DMS114 treated with DMSO at 0.1 percent for 48 hours (cell line): ENCODE data around the gene IDE.
A peak's percentile ranks its signal among the peaks of the same experiment; 100 is the strongest.
"Not testable (repeated sequence)": the region's sequence is repeated elsewhere in the genome, so short reads cannot be mapped to it uniquely, and the experiment has no call there.

Experiments used
- DNase-seq: peaks from one replicate; lab custom pipeline; 2025; ENCODE audit not compliant: unreplicated experiment; lab: John Stamatoyannopoulos, UW

The IDE gene

GRCh38 chr10:92573798-92574547 is at the start of gene IDE:
IDE (minus strand) TSS chr10:92574093; CDS start chr10:92574019, 74 bp downstream.
- DNase-seq, result peak; percentile 72

GRCh38 chr10:92619368-92619767 is 45.5 kb upstream of the IDE start:
- no peak for DNase-seq

GRCh38 chr10:92615515-92615914 is 41.6 kb upstream of the IDE start:
- no peak for DNase-seq

- no peak for DNase-seq
Measured at GRCh38 chr10:92604841-92605240, 30.9 kb upstream of the IDE start.

GRCh38 chr10:92598321-92598720 is 24.4 kb upstream of the IDE start:
- no peak for DNase-seq

- DNase-seq, result no peak
Measured at GRCh38 chr10:92595505-92595904, 21.6 kb upstream of the IDE start.

GRCh38 chr10:92593619-92594588 is 20.0 kb upstream of the IDE start:
- peak; percentile 39 for DNase-seq

- peak; percentile 97 for DNase-seq
Measured at GRCh38 chr10:92592761-92593618, 19.1 kb upstream of the IDE start, which contains the start of gene KIF11. KIF11 (plus strand) TSS chr10:92593130; CDS start chr10:92593376, 246 bp downstream.

GRCh38 chr10:92591550-92592022 is 17.7 kb upstream of the IDE start:
- peak; percentile 86 for DNase-seq

GRCh38 chr10:92590623-92591549 is 17.0 kb upstream of the IDE start:
- peak; percentile 79 for DNase-seq

- DNase-seq, result not testable (repeated sequence)
Measured at GRCh38 chr10:92582347-92582746, 8.5 kb upstream of the IDE start.

GRCh38 chr10:92575961-92576360 is 2.1 kb upstream of the IDE start:
- no peak for DNase-seq

GRCh38 chr10:92574548-92575261 is 812 bp upstream of the IDE start:
- peak; percentile 77 for DNase-seq

GRCh38 chr10:92573091-92573797 is 649 bp downstream of the IDE start:
- peak; percentile 40 for DNase-seq

GRCh38 chr10:92572362-92573090 is 1.4 kb downstream of the IDE start:
- no peak for DNase-seq

GRCh38 chr10:92571649-92572048 is 2.2 kb downstream of the IDE start:
- DNase-seq, result no peak

GRCh38 chr10:92569663-92570062 is 4.2 kb downstream of the IDE start:
- not testable (repeated sequence) for DNase-seq

GRCh38 chr10:92569071-92569470 is 4.8 kb downstream of the IDE start:
- no peak for DNase-seq
